ENCODE data around the gene CTXN1.

The CTXN1 gene

GRCh38 chr19:7968796-7969554 is 43.0 kb upstream of the CTXN1 start:
- no peak overlapping the region for H3K4me3 ChIP-seq (ENCODE audit: control insufficient read depth, low read depth, low read length)
- TF ChIP-seq, protein P1, sequence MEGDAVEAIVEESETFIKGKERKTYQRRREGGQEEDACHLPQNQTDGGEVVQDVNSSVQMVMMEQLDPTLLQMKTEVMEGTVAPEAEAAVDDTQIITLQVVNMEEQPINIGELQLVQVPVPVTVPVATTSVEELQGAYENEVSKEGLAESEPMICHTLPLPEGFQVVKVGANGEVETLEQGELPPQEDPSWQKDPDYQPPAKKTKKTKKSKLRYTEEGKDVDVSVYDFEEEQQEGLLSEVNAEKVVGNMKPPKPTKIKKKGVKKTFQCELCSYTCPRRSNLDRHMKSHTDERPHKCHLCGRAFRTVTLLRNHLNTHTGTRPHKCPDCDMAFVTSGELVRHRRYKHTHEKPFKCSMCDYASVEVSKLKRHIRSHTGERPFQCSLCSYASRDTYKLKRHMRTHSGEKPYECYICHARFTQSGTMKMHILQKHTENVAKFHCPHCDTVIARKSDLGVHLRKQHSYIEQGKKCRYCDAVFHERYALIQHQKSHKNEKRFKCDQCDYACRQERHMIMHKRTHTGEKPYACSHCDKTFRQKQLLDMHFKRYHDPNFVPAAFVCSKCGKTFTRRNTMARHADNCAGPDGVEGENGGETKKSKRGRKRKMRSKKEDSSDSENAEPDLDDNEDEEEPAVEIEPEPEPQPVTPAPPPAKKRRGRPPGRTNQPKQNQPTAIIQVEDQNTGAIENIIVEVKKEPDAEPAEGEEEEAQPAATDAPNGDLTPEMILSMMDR (IDR thresholded peaks at IDR 0.05; ENCODE audit: control insufficient read depth, insufficient read depth, low read depth, low read length, missing control alignments): no peak
- no peak for DNase-seq (ENCODE audit: low read depth)

- TF ChIP-seq, protein P1 (IDR thresholded peaks at IDR 0.05; ENCODE audit: control insufficient read depth, insufficient read depth, low read depth, low read length, missing control alignments): no peak
- no peak overlapping the region for H3K4me3 ChIP-seq (ENCODE audit: control insufficient read depth, low read depth, low read length)
- DNase-seq (ENCODE audit: low read depth): no peak
Observed at GRCh38 chr19:7968008-7968795, 42.3 kb upstream of the CTXN1 start.

DNA sequence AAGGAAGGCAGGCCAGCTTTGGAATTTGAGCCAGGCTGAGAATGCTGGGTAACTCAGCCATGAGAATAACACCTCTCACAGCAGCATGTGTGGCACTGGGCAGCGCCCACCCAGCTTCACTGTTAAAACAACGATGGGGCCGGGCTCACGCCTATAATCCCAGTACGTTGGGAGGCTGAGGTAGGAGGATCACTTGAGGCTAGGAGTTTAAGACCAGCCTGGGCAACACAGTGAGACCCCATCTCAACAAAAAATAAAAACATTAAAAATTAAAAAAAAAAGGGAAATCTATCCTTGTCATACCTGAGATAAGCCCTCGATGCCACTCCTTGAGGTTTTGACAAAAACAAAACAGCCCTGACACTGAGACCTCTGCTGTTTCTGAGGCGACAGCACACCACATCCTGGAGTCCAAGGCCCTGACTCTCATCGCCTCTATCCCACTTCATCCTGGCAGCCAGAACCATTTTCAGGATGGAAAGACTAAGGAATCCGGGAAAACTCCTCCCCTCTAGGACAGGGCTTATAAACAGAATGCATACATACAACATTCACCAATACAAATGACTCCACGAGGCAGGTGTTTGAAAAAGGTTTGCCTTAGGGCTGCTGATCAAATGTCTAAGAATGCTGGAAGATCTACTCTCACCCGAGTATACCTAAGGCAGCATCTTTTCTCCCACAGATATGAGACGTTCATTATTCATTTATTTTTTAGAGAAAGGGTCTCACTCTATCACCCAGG is 40.2 kb upstream of the CTXN1 start:
- TF ChIP-seq, protein P1 (IDR thresholded peaks at IDR 0.05; ENCODE audit: control insufficient read depth, insufficient read depth, low read depth, low read length, missing control alignments): no peak
- no peak for DNase-seq (ENCODE audit: low read depth)

DNA sequence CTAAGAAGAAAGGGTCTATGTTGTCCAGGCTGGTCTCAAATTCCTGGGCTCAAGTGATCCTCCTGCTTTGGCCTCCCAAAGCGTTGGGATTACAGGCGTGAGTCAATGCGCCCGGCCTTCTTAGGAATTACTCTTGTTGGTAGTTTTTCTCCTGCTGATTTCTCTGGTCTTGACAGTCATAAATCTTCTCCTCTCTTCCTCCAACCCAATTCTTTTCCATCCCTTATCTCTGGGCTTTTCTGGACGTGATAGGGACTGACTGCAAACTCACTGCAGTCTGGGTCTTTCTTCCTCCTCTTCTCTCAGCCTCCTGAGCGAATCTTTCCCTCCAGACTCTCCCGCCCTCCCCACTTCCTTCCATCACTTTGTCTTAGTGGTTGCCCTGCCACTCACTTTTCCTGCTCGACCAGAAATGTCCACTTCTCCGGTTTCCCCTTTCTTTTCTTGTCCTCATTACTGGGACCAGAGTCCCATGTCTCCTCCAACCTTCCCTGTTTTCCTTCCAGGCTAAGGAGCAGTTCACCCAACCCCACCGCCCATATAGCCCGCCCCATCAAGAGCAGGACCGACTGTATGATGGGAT is 39.4 kb upstream of the CTXN1 start:
- TF ChIP-seq, protein P1 (IDR thresholded peaks at IDR 0.05; ENCODE audit: control insufficient read depth, insufficient read depth, low read depth, low read length, missing control alignments): no peak
- DNase-seq (ENCODE audit: low read depth): no peak
- H3K4me3 ChIP-seq (ENCODE audit: control insufficient read depth, low read depth, low read length): no peak overlapping the region

More for the DNA sequence above, 40.2 kb upstream of the CTXN1 start:
- H3K4me3 ChIP-seq (ENCODE audit: control insufficient read depth, low read depth, low read length): no peak overlapping the region

DNA sequence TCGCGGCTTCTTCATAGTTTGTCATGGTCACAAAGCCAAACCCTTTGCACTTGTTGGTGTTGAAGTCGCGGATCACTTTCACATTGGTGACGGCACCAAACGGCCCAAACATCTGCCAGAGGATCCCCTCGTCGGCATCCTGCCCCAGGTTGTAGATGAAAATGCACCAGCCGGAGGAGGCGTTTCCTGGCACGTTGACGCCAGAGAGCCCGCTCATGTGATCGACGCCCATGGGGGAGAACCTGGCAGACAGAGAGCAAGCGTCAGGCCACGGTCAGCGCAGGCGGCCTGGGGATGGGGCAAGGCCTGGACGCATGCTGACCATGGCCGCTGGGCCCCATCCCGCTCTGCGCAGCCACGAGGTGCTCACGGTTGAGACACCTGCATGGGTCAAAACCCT is 37.6 kb upstream of the CTXN1 start:
- TF ChIP-seq, protein P1 (IDR thresholded peaks at IDR 0.05; ENCODE audit: control insufficient read depth, insufficient read depth, low read depth, low read length, missing control alignments): no peak

GRCh38 chr19:7962644-7963268 is 36.8 kb upstream of the CTXN1 start:
- TF ChIP-seq, protein P1 (IDR thresholded peaks at IDR 0.05; ENCODE audit: control insufficient read depth, insufficient read depth, low read depth, low read length, missing control alignments): no peak
- no peak overlapping the region for H3K4me3 ChIP-seq (ENCODE audit: control insufficient read depth, low read depth, low read length)
- DNase-seq (ENCODE audit: low read depth): no peak

More for the DNA sequence above, 37.6 kb upstream of the CTXN1 start:
- no peak overlapping the region for H3K4me3 ChIP-seq (ENCODE audit: control insufficient read depth, low read depth, low read length)
- no peak for DNase-seq (ENCODE audit: low read depth)

Measured in AG09309 (cell line).